ENCODE measurements around the gene ZC3H7B. TPM values are rescaled to one million over a fixed set of nuclear protein-coding genes. Genes with fewer than 3 reads are reported as not detected.

Gene ZC3H7B
- total RNA-seq, 1 experiment from 2014 or later, result 62.7 TPM

- no peak overlapping the region for H2AFZ ChIP-seq
Measured at GRCh38 chr22:41305646-41306045, 4.3 kb downstream of the ZC3H7B start.

DNA sequence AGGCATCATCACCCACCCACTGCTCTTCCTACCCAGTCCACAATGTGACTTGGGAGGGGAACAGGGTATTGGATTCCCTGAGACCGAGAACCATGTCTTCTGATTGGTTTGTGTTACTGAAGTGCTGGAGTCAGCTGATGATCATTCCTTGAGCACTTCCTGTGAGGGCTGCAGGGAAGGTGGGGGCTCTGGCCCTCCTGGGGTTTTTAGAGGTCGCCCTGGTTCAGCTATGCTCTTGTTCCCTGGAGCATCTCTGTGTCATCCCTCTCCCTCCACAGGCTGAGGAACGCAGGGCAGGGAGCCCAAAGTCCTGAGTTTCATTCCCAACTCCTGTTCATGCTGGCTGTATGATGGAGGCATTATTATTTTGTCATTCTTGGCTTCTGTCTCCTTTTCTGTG is 6.7 kb downstream of the ZC3H7B start:
- Histone ChIP-seq H3K27me3 (ENCODE audit: insufficient read depth, low read depth) (no peaks in the 10 kb centered on the region), H3K9me3 (ENCODE audit: insufficient read depth, low read depth) (no peaks in the 10 kb centered on the region), H3F3A (ENCODE audit: insufficient read depth, low read depth) (peaks cover 12% of the 10 kb centered on the region; the same call in 1 of the 2 replicates), H2AFZ (no peak overlapping the region), H3K79me2 (ENCODE audit: low read depth) (peaks cover 87% of the 10 kb centered on the region), H4K20me1 (ENCODE audit: insufficient read depth) (peaks cover 38% of the 10 kb centered on the region), H3K36me3 (ENCODE audit: low read depth) (peaks cover 16% of the 10 kb centered on the region), H3K4me3 (no peak overlapping the region), H3K4me2 (no peak overlapping the region), H3K27ac (no peak overlapping the region), H3K9me2 (ENCODE audit: insufficient read depth) (no peaks in the 10 kb centered on the region), H3K4me1 (replicated peaks; ENCODE audit: insufficient read depth) (peaks cover 28% of the 10 kb centered on the region)
- no TSS peak for BruUV-seq (replicated peaks)
- ChIA-PET CTCF (no interaction called here), POLR2A (ENCODE audit: unreplicated experiment) (interaction anchor here (0.7 kb wide), 1 partner anchor 73 kb away, joined by 4 read pairs; no protein-coding TSS in a partner anchor)
- intact Hi-C loops (cut with micrococcal nuclease; ENCODE audit: unreplicated experiment), result no loop called here
- TF ChIP-seq EZH2 (IDR thresholded peaks at IDR 0.05; ENCODE audit: low read depth), result no peak
- TF ChIP-seq, protein P1, sequence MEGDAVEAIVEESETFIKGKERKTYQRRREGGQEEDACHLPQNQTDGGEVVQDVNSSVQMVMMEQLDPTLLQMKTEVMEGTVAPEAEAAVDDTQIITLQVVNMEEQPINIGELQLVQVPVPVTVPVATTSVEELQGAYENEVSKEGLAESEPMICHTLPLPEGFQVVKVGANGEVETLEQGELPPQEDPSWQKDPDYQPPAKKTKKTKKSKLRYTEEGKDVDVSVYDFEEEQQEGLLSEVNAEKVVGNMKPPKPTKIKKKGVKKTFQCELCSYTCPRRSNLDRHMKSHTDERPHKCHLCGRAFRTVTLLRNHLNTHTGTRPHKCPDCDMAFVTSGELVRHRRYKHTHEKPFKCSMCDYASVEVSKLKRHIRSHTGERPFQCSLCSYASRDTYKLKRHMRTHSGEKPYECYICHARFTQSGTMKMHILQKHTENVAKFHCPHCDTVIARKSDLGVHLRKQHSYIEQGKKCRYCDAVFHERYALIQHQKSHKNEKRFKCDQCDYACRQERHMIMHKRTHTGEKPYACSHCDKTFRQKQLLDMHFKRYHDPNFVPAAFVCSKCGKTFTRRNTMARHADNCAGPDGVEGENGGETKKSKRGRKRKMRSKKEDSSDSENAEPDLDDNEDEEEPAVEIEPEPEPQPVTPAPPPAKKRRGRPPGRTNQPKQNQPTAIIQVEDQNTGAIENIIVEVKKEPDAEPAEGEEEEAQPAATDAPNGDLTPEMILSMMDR (conservative IDR thresholded peaks at IDR 0.05), result no peak
- DNase-seq, result no peak

More at GRCh38 chr22:41305646-41306045, 4.3 kb downstream of the ZC3H7B start:
- H3K27me3 ChIP-seq (ENCODE audit: insufficient read depth, low read depth), result no peaks in the 10 kb centered on the region
- intact Hi-C loops (cut with micrococcal nuclease; ENCODE audit: unreplicated experiment), result no loop called here
- TF ChIP-seq, protein P1 (conservative IDR thresholded peaks at IDR 0.05), result no peak
- no peak for TF ChIP-seq EZH2 (IDR thresholded peaks at IDR 0.05; ENCODE audit: low read depth)
- no peaks in the 10 kb centered on the region for H3K9me2 ChIP-seq (ENCODE audit: insufficient read depth)
- H3K79me2 ChIP-seq (ENCODE audit: low read depth), result peaks cover 84% of the 10 kb centered on the region
- peaks cover 27% of the 10 kb centered on the region for H4K20me1 ChIP-seq (ENCODE audit: insufficient read depth)
- no peak overlapping the region for H3K4me3 ChIP-seq
- 0 out of 2 replicates have a peak overlapping the region, but pooled peaks have one; percentile 30 for H3K4me2 ChIP-seq
- no peaks in the 10 kb centered on the region for H3K9me3 ChIP-seq (ENCODE audit: insufficient read depth, low read depth)
- peaks cover 33% of the 10 kb centered on the region for H3K4me1 ChIP-seq (replicated peaks; ENCODE audit: insufficient read depth)
- POLR2A ChIA-PET (ENCODE audit: unreplicated experiment), result interaction anchor here (0.5 to 0.7 kb wide), 3 partner anchors 13 to 361 kb away, joined by 3 to 10 read pairs (median 5); no protein-coding TSS in a partner anchor
- CTCF ChIA-PET, result interaction anchor here (0.6 kb wide), 1 partner anchor 1633 kb away, joined by 3 read pairs; no protein-coding TSS in a partner anchor
- DNase-seq, result peak in 1 of 2 experiments; percentile 51
- no peak overlapping the region for H3K27ac ChIP-seq
- H3K36me3 ChIP-seq (ENCODE audit: low read depth), result peaks cover 16% of the 10 kb centered on the region
- peaks cover 14% of the 10 kb centered on the region; the same call in 1 of the 2 replicates for H3F3A ChIP-seq (ENCODE audit: insufficient read depth, low read depth)
- BruUV-seq (replicated peaks), result no TSS peak

DNA sequence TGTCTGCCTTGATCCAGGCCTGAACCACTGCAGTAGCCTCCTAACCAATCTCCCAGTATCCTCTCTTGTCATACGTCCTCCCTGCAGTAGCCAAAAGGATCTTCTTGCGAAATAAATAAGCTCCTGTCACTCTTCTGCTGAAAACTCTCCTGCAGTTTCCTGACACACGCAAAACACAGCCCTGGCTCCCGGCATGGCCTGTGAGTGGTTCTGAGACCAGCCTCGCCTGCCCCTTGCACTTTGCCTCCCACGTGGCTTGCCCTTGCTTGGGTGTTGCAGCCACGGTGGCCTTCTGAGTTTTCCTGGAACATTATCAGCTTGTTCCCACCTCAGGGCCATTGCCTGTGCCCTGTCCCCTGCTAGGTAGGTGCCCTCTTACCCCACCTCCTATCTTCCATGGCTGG is 7.2 kb downstream of the ZC3H7B start:
- CTCF ChIA-PET, result no interaction called here
- H3K4me3 ChIP-seq, result no peak overlapping the region
- TF ChIP-seq EZH2 (IDR thresholded peaks at IDR 0.05; ENCODE audit: low read depth), result no peak
- TF ChIP-seq, protein P1 (conservative IDR thresholded peaks at IDR 0.05), result no peak
- intact Hi-C loops (cut with micrococcal nuclease; ENCODE audit: unreplicated experiment), result no loop called here
- BruUV-seq (replicated peaks), result no TSS peak
- no peak overlapping the region for H2AFZ ChIP-seq
- peaks cover 42% of the 10 kb centered on the region for H4K20me1 ChIP-seq (ENCODE audit: insufficient read depth)
- H3K27ac ChIP-seq, result no peak overlapping the region
- peaks cover 23% of the 10 kb centered on the region for H3K4me1 ChIP-seq (replicated peaks; ENCODE audit: insufficient read depth)
- H3K79me2 ChIP-seq (ENCODE audit: low read depth), result peaks cover 87% of the 10 kb centered on the region
- peaks cover 12% of the 10 kb centered on the region; the same call in 1 of the 2 replicates for H3F3A ChIP-seq (ENCODE audit: insufficient read depth, low read depth)
- no peaks in the 10 kb centered on the region for H3K9me2 ChIP-seq (ENCODE audit: insufficient read depth)
- no peak overlapping the region for H3K4me2 ChIP-seq
- no peaks in the 10 kb centered on the region for H3K9me3 ChIP-seq (ENCODE audit: insufficient read depth, low read depth)
- no peak for DNase-seq
- H3K27me3 ChIP-seq (ENCODE audit: insufficient read depth, low read depth), result no peaks in the 10 kb centered on the region
- peaks cover 16% of the 10 kb centered on the region for H3K36me3 ChIP-seq (ENCODE audit: low read depth)
- POLR2A ChIA-PET (ENCODE audit: unreplicated experiment), result no interaction called here

All from PC-9 (cell line).